Stimulated activated naive B cell treated with anti-CD40 and anti-IgM and Interleukin-4, amounts not matched to agents 10 μg/mL and 1 μg/mL and 100 μg/mL, for 72 hours (primary cell): ENCODE results near the gene SSX2B.
"Not testable (repeated sequence)": the region's sequence is repeated elsewhere in the genome, so short reads cannot be mapped to it uniquely, and the experiment has no call there.

Source experiments
- ATAC-seq, 2 donors: fragments of 150-1000 bp; cut with Tn5 transposase; replicated peaks; 2 replicates each; pipeline ENCODE4 v1.10.0; 2021; ENCODE audit warnings: moderate library complexity in 1 of 2
- DNase-seq: peaks from one replicate; pipeline ENCODE4 v3.0.0; 2021
- H3K27ac Mint-ChIP-seq: one replicate; pipeline ENCODE4 v1.8.0; 2022; ENCODE audit warnings: mild to moderate bottlenecking, mixed read lengths
- H3K27me3 Mint-ChIP-seq, 2 donors: one replicate each; pipeline ENCODE4 v1.8.0; 2022; ENCODE audit warnings: mixed read lengths in 2 of 2
- H3K36me3 Mint-ChIP-seq, 2 donors: one replicate each; pipeline ENCODE4 v1.8.0; 2022; ENCODE audit warnings: mixed read lengths in 2 of 2, mild to moderate bottlenecking in 1 of 2
- H3K4me1 Mint-ChIP-seq, 2 donors: one replicate each; pipeline ENCODE4 v1.8.0; 2022; ENCODE audit warnings: mixed read lengths in 2 of 2, mild to moderate bottlenecking in 1 of 2
- H3K4me3 Mint-ChIP-seq, 2 donors: one replicate each; pipeline ENCODE4 v1.8.0; 2022; ENCODE audit warnings: mild to moderate bottlenecking in 2 of 2, mixed read lengths in 2 of 2, moderate library complexity in 1 of 2
- H3K9me3 Mint-ChIP-seq, 2 donors: one replicate each; pipeline ENCODE4 v1.8.0; 2022; ENCODE audit warnings: mixed read lengths in 2 of 2, mild to moderate bottlenecking in 1 of 2

Gene SSX2B, protein sequence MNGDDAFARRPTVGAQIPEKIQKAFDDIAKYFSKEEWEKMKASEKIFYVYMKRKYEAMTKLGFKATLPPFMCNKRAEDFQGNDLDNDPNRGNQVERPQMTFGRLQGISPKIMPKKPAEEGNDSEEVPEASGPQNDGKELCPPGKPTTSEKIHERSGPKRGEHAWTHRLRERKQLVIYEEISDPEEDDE

DNA sequence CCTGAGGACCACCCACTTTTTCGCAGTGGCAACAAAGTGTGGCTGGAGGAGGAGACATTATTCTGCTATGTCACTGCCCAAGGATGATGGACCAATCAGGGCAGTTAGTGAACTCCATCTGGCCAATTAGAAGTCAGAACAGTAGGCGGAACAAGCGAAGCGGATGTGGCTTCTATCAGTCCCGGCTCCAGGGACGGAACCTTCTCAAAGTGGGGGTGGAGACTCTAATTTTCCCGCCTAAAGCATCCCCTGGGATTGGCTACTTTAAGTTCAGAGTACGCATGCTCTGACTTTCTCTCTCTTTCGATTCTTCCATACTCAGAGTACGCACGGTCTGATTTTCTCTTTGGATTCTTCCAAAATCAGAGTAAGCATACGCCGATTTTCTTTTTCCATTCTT lies at the start of gene SSX2B:
SSX2B (plus strand) TSS at position 301 of the 400 bp plus-strand sequence. CDS start 1,429 bp downstream, outside the sequence.
- H3K4me3 Mint-ChIP-seq, H3K9me3 Mint-ChIP-seq, DNase-seq, H3K36me3 Mint-ChIP-seq, H3K27ac Mint-ChIP-seq, H3K27me3 Mint-ChIP-seq, H3K4me1 Mint-ChIP-seq, ATAC-seq: not testable (repeated sequence)

DNA sequence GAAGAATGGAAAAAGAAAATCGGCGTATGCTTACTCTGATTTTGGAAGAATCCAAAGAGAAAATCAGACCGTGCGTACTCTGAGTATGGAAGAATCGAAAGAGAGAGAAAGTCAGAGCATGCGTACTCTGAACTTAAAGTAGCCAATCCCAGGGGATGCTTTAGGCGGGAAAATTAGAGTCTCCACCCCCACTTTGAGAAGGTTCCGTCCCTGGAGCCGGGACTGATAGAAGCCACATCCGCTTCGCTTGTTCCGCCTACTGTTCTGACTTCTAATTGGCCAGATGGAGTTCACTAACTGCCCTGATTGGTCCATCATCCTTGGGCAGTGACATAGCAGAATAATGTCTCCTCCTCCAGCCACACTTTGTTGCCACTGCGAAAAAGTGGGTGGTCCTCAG lies 44.0 kb upstream of the SSX2B start, which contains the start of gene SSX2:
SSX2 (minus strand) TSS at position 101 of the 400 bp plus-strand sequence. CDS start 1,429 bp downstream, outside the sequence.
- DNase-seq, ATAC-seq, H3K27me3 Mint-ChIP-seq, H3K27ac Mint-ChIP-seq, H3K4me3 Mint-ChIP-seq, H3K4me1 Mint-ChIP-seq, H3K36me3 Mint-ChIP-seq, H3K9me3 Mint-ChIP-seq: not testable (repeated sequence)

DNA sequence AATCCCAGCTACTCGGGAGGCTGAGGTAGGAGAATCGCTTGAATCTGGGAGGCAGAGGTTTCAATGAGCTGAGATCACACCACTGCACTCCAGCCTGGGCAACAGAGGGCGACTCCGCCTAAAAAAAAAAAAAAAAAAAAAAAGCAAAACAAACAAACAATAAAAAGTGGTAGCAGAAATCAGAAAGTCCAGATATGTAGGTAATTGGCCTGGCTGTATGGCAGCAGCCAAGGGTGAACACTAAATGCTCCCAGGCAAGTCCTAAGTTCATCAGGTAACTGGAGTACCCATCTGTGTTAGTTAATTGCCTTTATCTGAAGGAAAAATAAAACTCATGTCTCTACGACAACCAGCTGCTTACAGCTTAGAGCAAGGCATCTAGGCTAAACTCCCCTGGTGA lies 14.9 kb downstream of the SSX2B start:
- not testable (repeated sequence) for H3K9me3 Mint-ChIP-seq, H3K4me1 Mint-ChIP-seq

DNA sequence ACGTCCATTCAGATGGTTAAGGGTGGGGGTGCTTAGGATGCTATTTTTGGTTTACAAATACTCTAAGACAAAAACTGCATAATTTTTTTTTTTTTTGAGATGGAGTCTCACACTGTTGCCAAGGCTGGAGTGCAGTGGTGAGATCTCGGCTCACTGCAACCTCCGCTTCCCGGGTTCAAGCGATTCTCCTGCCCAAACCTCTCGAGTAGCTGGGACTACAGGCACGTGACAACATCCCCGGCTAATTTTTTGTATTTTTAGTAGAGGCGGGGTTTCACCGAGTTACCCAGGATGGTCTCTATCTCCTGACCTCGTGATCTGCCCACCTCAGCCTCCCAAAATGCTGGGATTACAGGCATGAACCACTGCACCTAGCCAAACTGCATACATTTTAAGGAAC lies 22.5 kb downstream of the SSX2B start:
- H3K27me3 Mint-ChIP-seq, H3K4me1 Mint-ChIP-seq, H3K36me3 Mint-ChIP-seq, DNase-seq, H3K9me3 Mint-ChIP-seq, H3K4me3 Mint-ChIP-seq, H3K27ac Mint-ChIP-seq, ATAC-seq: not testable (repeated sequence)

More for the DNA sequence above, 14.9 kb downstream of the SSX2B start:
- DNase-seq, H3K27me3 Mint-ChIP-seq, H3K27ac Mint-ChIP-seq, ATAC-seq, H3K36me3 Mint-ChIP-seq, H3K4me3 Mint-ChIP-seq: not testable (repeated sequence)

DNA sequence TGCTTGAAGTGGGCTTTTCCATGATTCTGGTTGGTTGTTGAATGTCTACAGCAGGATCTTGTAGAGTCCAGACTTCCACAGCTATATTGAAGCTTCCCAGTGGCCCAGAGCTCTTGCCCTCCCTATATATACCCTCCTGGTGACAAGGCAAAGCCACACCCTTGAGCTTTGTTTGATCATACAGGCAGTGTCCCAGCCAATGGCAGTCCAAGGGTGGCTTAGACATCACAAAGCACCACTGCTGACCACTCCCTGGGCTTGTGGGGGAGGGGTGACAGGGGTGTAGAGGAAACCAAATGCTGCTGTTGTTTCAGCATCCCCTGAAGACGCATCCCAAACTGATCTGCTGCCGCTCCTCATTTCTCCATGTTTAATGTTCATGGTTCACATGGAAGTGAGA lies 46.3 kb downstream of the SSX2B start, which contains the start of gene SPANXN5:
SPANXN5 (minus strand) TSS at position 101 of the 400 bp plus-strand sequence; CDS start at position 22, 79 bp downstream.
- not testable (repeated sequence) for H3K4me1 Mint-ChIP-seq, H3K9me3 Mint-ChIP-seq, H3K36me3 Mint-ChIP-seq, ATAC-seq, H3K4me3 Mint-ChIP-seq, DNase-seq, H3K27ac Mint-ChIP-seq
- peaks cover 0 to 18% of the 10 kb centered on the region in 2 donors for H3K27me3 Mint-ChIP-seq

DNA sequence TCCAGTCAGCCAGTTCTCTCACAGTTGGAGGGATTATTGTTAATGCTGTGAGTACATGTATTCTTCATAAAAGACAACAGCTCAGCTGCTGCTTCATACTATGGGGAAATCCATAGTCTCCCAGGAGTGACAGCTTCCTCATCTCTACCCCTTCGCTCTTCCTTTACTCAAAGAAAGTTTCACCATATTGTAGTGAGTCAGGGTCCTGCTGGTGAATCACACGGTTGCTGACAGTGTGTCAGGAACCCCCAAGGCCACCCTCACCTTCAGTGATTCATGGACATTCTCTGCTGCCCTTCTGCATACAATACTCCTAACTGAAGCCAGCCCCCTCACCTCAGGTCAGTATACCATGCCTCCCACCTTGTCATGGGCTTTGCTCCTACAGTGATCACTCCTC lies 53.8 kb downstream of the SSX2B start:
- not testable (repeated sequence) for H3K27ac Mint-ChIP-seq, DNase-seq, H3K4me3 Mint-ChIP-seq, H3K4me1 Mint-ChIP-seq, ATAC-seq, H3K36me3 Mint-ChIP-seq, H3K9me3 Mint-ChIP-seq
- H3K27me3 Mint-ChIP-seq: peaks cover 0 to 18% of the 10 kb centered on the region in 2 donors
